ENCODE measurements around the gene CNIH3. TPM values are rescaled to one million over a fixed set of nuclear protein-coding genes. Genes with fewer than 3 reads are reported as not detected.
"Not testable (repeated sequence)": the region's sequence is repeated elsewhere in the genome, so short reads cannot be mapped to it uniquely, and the experiment has no call there.

The CNIH3 gene
- total RNA-seq (1.8 and 2.7 TPM in 2 replicates), polyA plus RNA-seq (0.52 and 0.72 TPM in 2 replicates), polyA minus RNA-seq (1.3 and 1.8 TPM in 2 replicates)
- 1.5 TPM for total RNA-seq (2013)

DNA sequence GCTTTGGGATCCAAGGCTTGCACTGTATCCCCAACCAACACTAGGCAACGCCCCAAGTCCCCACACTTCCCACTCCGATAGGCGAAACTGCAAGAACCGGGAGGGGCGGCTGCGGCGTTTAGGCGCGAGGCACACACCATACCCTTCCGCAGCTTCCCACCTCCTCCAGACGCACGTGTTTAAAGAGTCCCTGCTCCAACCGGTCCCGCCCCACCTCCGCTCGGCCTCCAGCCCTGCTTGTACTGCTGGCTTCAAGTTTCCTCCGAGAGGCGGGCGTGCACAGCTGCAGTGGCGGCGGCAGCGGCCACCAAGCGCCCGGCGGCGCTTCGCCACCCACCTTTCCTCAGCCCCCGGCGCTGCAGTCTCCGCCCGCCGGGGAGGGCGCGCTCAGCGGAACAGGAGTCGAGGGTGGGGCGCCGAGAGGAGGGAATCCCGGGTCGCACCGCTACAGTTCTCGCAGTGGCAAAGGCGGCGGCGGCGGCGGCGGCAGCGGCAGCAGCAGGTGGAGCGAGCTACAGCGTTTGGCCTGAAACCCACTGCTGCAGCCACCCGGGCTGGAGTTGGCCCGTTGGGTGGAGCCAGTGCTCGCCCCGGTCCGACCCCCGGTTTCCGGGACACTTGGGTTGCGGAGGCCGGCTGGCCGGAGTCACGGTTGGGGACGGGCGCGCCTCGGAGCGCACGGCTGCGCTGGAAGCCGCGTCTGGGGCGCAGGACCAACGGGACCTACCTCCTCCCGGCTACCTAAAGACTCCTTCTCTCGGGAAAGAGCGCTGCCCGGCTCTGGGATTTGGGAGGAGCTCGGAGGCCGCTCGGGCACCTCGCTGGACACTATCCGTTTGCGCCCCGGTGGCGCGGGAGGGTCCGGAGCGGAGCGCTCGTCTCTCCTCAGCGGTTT lies at the start of gene CNIH3:
Gene CNIH3 (plus strand): TSS at position 457 of the 895 bp plus-strand sequence. CDS start 858 bp downstream, outside the sequence.
- TF ChIP-seq EZH2 (IDR thresholded peaks at IDR 0.05; ENCODE audit: borderline replicate concordance, insufficient read depth, low read depth, low read length, poor library complexity, severe bottlenecking): no peak
- TF ChIP-seq, protein P1, sequence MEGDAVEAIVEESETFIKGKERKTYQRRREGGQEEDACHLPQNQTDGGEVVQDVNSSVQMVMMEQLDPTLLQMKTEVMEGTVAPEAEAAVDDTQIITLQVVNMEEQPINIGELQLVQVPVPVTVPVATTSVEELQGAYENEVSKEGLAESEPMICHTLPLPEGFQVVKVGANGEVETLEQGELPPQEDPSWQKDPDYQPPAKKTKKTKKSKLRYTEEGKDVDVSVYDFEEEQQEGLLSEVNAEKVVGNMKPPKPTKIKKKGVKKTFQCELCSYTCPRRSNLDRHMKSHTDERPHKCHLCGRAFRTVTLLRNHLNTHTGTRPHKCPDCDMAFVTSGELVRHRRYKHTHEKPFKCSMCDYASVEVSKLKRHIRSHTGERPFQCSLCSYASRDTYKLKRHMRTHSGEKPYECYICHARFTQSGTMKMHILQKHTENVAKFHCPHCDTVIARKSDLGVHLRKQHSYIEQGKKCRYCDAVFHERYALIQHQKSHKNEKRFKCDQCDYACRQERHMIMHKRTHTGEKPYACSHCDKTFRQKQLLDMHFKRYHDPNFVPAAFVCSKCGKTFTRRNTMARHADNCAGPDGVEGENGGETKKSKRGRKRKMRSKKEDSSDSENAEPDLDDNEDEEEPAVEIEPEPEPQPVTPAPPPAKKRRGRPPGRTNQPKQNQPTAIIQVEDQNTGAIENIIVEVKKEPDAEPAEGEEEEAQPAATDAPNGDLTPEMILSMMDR (IDR thresholded peaks at IDR 0.05): no peak
- Histone ChIP-seq H3K27ac (ENCODE audit: low read length in 2 of 2) (no peak within 1 kb of the TSS), H3K4me3 (ENCODE audit: control extremely low read depth in 1 of 5, extremely low read depth in 1 of 5, insufficient read depth in 1 of 5, low read depth in 2 of 5, low read length in 4 of 5) (peak within 1 kb of the TSS in 1 of 5 experiments; percentile 9), H3K27me3 (replicated peaks in 1 of 4; ENCODE audit: control extremely low read depth in 1 of 4, control insufficient read depth in 3 of 4, insufficient read depth in 4 of 4, low read length in 3 of 4) (peaks cover 0 to 36% (median 21%) of the 10 kb centered on the region in 4 experiments), H3K9me3 (ENCODE audit: control extremely low read depth in 1 of 3, control insufficient read depth in 2 of 3, insufficient read depth in 1 of 3, low read length in 2 of 3) (no peaks in the 10 kb centered on the region), H4K20me1 (ENCODE audit: control insufficient read depth, insufficient read depth, low read length, poor library complexity, severe bottlenecking) (no peaks in the 10 kb centered on the region), H3K79me2 (ENCODE audit: control insufficient read depth, insufficient read depth, low read length) (no peaks in the 10 kb centered on the region), H3K36me3 (replicated peaks in 1 of 2; ENCODE audit: control extremely low read depth in 1 of 2, control insufficient read depth in 1 of 2, extremely low read depth in 1 of 2, insufficient read depth in 2 of 2, low read length in 1 of 2) (no peaks in the 10 kb centered on the region), H3K9ac (ENCODE audit: low read length) (no peak within 1 kb of the TSS), H3K4me2 (replicated peaks; ENCODE audit: low read depth, low read length, poor library complexity, severe bottlenecking) (peak within 1 kb of the TSS; percentile 33), H3K4me1 (ENCODE audit: control insufficient read depth in 2 of 2, insufficient read depth in 2 of 2, low read length in 2 of 2) (peaks cover 6 to 7% of the 10 kb centered on the region in 2 donors), H2AFZ (ENCODE audit: insufficient read depth, low read depth, low read length, poor library complexity, severe bottlenecking) (no peak within 1 kb of the TSS)
- ATAC-seq (ENCODE audit: low read depth): no peak
- H3K27me3 Mint-ChIP-seq: peaks cover 44% of the 10 kb centered on the region
- intact Hi-C loops (cut with micrococcal nuclease): no loop called here
- H3K4me1 Mint-ChIP-seq: peaks cover 13% of the 10 kb centered on the region
- H3K9me3 Mint-ChIP-seq (ENCODE audit: insufficient read depth): no peaks in the 10 kb centered on the region
- 4% methylated on average over 91 of the region's 91 CpGs for WGBS (ENCODE audit: insufficient coverage)
- peak within 1 kb of the TSS; percentile 41 for H3K4me3 Mint-ChIP-seq
- H3K27ac Mint-ChIP-seq: no peak within 1 kb of the TSS
- DNase-seq: peak; percentile 13
- ChIA-PET CTCF (no interaction called here), POLR2A (no interaction called here)

DNA sequence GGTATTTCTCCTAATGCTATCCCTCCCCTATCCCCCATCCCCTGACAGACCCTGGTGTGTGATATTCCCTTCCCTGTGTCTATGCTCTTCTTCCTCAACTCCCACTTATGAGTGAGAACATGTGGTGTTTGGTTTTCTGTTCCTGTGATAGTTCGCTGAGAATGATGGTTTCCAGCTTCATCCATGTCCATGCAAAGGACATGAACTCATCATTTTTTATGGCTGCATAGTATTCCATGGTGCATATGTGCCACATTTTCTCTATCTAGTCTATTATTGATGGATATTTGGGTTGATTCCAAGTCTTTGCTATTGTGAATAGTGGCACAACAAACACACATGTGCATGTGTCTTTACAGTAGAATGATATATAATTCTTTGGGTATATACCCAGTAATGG lies 49.6 kb upstream of the CNIH3 start:
- H3K27me3 ChIP-seq (replicated peaks in 1 of 4; ENCODE audit: control extremely low read depth in 1 of 4, control insufficient read depth in 3 of 4, insufficient read depth in 4 of 4, low read length in 3 of 4); H3K4me3 ChIP-seq (ENCODE audit: control extremely low read depth in 1 of 5, extremely low read depth in 1 of 5, insufficient read depth in 1 of 5, low read depth in 2 of 5, low read length in 4 of 5); H4K20me1 ChIP-seq (ENCODE audit: control insufficient read depth, insufficient read depth, low read length, poor library complexity, severe bottlenecking); H3K36me3 ChIP-seq (replicated peaks in 1 of 2; ENCODE audit: control extremely low read depth in 1 of 2, control insufficient read depth in 1 of 2, extremely low read depth in 1 of 2, insufficient read depth in 2 of 2, low read length in 1 of 2); H3K27me3 Mint-ChIP-seq; DNase-seq; POLR2A ChIA-PET; H3K9me3 Mint-ChIP-seq (ENCODE audit: insufficient read depth); H3K4me1 Mint-ChIP-seq; H3K27ac ChIP-seq (ENCODE audit: low read length in 2 of 2); H3K4me1 ChIP-seq (ENCODE audit: control insufficient read depth in 2 of 2, insufficient read depth in 2 of 2, low read length in 2 of 2); H3K4me2 ChIP-seq (replicated peaks; ENCODE audit: low read depth, low read length, poor library complexity, severe bottlenecking); intact Hi-C loops (cut with micrococcal nuclease); ATAC-seq (ENCODE audit: low read depth); H2AFZ ChIP-seq (ENCODE audit: insufficient read depth, low read depth, low read length, poor library complexity, severe bottlenecking); H3K27ac Mint-ChIP-seq; H3K9me3 ChIP-seq (ENCODE audit: control extremely low read depth in 1 of 3, control insufficient read depth in 2 of 3, insufficient read depth in 1 of 3, low read length in 2 of 3); H3K4me3 Mint-ChIP-seq; CTCF ChIA-PET; H3K9ac ChIP-seq (ENCODE audit: low read length); H3K79me2 ChIP-seq (ENCODE audit: control insufficient read depth, insufficient read depth, low read length): not testable (repeated sequence)
- no CpG with 5 or more reads among the region's 1 CpG for WGBS (ENCODE audit: insufficient coverage)

Data from B cell (primary cell).